Activated CD4-positive, CD25-positive, alpha-beta regulatory T cell treated with anti-CD3 and anti-CD28 coated beads, Interleukin-2, amount 50 U/mL, for 24 hours (primary cell): Measurements from ENCODE around the gene DLK1.

Source experiments
- ATAC-seq, 2 donors: fragments of 150-1000 bp; cut with Tn5 transposase; one replicate each; pipeline ENCODE4 v1.10.0; 2021; ENCODE audit warnings: mild to moderate bottlenecking in 1 of 2, moderate library complexity in 1 of 2

DLK1 gene

DNA sequence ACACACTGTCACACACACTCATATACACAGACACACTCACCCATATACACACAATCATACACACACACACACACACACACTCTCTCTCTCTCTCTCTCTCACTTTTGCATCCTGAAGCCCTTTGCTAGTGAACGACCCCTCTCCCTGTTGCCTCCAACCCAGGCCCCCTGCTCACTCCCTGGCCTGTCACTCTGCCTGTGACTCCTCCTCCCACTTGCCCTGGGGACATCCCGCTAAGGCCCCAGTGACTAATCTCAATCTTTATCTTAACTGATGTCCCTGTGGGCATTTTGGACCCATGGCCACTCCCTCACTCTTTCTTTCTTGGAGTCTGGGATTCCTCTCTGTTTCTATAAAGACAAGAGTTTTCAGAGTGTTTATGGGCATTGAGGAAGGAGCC is 10.9 kb upstream of the DLK1 start:
- no peak for ATAC-seq

DNA sequence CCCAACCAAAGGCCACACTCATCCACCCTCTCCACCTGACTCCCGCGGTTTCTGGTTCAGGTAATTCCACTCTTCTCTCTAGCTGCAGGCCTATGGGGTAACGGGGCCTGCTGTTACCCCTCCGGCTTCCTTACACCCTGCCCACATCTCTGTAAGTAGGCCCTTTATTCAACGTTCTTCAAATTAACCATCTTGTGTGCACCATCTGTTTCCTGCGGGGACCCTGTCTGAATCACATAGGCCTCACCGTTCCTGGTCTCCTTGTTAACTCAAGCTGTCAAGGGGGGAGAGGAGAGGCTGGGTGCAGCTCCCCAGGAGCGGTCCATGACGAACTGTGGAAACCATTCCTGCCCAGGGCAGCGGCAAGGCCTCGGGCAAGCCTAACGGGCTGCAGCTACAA is 9.3 kb upstream of the DLK1 start:
- no peak for ATAC-seq

DNA sequence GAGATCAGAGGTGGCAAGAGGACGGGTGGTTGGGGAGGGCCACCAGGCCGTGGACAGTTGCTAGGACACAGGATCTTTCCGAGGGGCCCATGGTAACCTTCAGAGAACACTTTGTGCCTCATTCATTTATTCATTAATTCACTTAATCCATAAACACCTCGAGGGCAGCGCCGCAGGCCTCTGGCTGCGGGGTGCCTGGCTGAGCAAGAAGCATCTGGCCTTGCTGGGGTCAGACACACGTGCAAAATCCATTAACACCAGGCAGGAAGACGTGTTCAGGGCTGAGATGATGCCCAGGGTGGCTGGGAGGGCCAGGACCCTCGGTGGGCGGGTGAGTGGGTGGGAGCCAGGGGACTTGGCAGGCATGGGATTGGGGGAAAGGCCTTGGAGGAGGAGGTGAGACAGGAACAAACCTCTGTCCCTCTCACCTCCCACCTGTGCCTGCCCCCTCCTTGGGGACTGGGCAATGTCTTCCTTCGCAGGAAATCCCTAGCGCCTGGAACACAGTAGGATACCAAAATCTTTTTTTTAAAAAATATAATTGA is 6.6 kb upstream of the DLK1 start:
- no peak for ATAC-seq

DNA sequence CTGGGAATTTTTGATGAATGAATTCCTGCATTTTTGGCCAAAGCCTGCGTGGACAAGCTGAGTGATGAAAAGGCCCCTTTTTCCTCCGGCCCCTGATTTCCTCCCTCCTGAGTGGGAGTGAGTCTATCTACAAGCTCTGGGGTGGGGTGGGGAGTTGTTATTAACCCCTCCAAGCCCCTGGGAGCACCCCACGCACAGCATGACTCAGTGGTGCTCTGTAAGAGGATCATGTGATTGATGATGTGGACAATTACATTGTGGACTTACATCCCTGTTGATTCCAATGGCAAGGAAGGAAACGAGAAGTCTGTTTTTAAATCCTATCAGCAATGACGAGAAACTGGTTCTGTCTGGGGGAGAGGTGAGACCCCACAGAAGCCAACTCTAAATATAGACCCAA is 5.1 kb upstream of the DLK1 start:
- no peak for ATAC-seq

DNA sequence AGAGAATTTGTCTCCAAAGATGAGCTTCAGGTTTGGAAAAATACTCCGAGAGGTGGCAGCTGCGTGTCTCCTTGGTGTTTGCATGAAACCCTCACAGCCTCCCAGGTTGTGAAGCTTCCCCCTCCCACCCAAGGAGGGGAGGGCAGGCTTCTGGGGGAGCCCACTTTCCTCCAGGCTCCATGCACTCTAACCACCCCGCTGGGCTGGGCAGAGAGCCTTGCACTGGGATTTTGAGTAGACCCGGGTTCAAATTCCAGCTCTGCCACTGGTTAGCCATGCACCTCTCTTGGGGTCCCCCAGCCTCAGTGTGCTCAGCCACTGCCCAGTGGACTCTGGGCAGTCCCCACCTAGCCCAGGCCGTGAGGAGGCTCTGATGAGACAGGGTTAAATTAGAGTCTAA is 4.3 kb upstream of the DLK1 start:
- no peak for ATAC-seq

DNA sequence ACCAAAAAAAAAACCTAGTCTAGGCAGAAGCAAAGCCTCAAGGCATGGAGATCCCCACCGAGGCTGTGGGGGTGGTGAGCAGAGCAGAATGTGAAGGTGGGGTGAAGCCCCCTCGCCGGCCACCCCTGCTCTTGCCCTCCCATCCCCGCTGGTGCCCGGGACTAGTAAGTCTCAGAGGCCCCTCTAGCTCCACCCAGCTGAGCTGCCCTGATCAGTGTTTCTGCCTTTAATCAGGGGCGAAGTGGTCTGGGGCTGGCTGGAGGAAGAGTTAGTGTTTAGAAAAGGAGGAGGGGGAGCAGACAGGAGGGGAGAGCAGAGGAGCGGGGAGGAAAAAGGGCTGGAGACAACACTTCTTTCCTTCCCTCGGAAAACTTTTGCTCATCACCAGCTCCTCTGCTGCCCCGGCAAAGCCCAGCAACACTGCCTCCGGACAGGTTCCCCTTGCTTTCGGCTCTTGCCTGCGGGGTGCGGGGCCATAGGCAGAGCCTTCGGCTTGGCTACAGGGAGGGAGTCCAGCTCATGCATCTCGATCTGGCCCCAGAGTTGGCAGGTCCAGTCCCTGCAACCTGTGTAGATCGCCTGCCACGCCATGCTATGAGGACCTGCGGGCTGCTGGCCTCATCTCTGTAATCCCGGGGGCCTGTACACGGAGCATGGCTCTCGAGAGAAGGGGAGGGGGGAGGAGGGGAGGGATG is 3.4 kb upstream of the DLK1 start:
- ATAC-seq, result no peak

DNA sequence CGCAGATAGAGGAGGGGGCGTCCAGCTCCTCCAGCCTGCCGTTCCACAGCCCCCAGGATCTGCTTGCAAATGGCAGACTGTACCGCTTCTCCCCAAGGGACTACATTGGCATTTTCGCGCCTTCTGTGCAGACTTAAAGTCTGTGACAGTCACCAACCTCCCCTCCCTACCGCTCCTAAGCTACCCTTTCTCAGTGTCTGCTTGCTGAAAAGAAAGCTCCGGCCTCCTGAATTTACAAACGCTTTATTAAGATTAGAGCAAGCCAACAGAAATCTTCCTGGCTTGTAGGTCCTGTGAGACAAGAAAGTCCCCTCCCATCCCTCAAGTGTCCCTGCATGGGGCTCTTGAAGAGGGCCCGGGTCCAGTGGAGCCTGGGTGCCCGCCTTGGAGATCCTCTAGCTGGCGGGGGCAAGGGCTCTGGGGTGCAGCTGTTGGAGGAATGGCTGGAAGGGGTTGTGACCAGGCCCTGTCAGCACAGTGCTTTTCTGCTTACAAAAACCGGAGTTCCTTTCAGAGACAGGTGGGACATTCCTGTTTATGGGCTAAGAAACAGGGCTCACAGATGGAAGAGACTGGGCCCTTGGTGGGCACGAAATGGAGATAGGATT is 2.8 kb upstream of the DLK1 start:
- ATAC-seq, result no peak

DNA sequence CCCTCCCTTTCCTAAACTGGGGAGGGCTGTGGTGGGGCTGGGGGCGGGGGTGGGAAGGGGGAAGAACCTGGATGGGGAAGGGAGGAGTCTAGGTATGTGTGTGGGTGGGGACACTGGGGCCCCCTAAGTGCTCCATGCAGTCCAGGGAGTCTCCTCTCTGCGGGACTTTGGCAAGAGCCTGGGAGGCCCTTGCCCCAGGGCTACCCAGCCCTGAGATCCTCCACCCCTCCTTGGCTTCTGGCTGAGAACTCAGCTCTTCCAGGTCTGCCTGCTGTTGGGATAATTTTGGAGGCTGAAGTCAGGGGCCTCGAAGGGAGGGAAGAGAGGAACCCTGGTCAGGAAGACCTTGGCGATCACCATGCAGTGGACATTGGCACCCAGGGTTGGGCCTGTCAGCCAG is 2.2 kb upstream of the DLK1 start:
- no peak for ATAC-seq

DNA sequence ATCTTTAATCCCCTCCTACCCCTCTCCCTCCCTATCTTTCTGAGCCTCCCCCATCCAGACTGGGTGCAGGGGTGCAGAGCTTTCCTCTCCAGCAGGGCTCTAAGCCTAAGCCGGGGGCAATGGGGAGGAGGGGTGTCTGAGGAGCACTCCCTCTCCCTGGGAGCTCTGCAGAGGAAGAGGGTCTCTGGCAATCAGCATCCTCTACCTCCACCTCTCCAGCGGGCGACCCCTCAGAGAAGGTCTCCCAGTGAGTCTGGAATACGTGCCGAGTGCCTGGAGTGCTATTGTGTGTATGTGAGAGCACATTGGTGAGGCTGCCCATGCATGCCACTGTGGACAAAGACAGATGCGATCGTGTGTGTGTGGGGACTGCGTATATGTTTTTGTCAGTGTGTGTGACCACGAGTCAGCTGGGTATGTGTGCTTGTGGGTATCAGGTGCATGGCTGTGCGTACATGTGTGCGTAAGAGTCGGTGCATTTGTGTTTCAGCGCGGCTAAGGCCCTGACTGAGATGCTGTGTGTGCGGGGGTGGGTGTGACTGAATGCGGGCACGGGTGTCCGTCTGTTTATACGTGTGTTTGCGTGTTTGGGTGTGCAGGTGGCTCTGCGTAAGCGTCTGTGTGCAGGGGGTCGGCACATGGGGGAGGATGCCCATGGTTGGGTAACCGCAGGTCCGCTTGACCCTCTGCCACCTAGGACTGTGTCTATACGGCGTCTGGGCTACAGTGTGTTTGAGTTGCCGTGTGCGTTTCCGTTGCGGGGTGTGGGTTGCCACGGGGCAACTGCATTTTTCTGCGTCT is 905 bp upstream of the DLK1 start:
- ATAC-seq, result no peak

DNA sequence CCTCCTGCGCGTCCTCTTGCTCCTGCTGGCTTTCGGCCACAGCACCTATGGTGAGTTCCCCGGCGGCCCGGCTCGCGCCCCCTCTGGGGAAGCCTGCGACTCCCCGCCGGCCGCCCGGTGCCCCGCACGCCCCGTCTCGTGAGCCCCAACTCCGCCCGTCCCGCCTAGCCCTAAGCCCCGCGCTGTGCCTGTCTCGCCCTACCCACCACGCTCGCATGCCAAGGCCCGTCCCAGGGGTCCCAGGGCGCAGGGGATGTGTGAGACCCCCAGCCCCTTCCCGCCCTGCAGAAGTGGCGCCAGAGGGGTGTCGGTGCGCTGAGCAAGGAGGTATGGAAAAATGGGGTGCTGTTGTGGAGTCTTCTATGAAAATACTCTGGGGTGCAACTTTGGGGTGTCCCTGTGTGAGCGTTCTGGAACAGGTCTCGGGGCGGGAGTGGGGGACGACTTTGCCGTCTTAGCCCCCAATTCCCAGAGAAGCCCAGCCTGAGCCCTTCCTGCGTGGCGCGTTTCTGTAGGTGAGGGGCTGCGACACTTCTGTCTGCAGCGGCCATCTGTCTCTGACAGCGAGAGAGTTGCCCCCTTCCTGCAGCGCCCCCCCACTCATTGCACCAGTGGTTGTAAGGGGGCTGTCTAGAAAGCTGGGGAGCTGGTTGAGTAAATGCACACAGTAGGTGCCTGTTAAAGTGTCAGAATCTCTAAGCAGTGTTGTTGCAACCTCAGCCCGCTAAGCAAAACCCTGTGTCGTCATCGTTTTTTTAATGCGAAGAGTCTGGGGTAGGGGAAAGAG is 587 bp downstream of the DLK1 start:
- no peak for ATAC-seq

DNA sequence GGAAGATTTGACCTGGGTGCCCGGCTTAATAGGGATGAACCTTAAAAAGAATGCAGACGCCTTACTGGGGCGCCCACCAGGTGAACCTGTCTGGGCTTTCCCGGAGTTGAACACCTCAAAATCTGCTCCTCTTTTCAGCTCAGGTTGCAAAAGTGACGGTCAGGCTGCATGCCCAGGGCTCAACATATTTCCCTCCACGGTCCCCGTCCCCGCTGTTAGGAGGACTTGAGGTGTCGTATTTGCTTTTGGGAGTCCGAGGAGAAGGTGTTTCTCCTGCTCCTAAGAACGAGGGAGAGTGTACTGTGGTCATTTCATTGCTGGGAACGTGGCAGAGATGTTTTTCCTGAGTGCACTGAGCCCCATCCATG is 1.2 kb downstream of the DLK1 start:
- no peak for ATAC-seq

DNA sequence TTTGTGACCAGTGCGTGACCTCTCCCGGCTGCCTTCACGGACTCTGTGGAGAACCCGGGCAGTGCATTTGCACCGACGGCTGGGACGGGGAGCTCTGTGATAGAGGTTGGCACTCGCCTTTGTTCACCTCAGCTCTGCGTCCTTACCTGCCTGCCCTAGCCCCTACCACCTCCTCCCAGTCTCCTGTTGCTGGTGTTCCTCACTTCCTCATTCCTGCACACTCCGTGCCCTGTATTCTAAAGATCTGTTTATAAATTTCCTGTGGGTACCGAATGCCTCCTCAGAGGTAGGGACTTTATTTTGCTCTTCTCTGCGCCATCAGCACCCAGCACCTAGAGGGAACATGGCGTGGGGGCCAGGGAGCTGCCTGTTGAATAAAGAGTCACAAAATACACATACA is 2.3 kb downstream of the DLK1 start:
- ATAC-seq, result no peak

DNA sequence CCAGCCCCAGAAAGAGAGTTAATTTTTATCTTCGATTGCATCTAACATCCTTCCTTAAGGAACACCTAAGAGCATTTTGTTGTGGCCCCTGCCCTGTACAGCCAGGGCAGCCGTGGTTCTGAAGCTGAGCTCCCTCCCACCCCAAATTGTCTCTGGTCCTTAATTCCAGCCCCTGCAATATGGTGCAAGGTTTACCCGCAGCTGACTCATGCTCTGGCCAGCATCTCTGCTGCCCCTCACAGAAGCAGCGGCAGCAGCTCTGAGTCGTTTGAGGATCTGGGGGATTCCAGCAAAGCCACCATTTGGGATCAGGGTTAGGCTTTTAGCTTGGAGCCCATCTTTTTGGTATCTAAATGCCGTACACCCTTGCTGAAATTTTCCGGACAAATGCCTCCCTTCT is 3.3 kb downstream of the DLK1 start:
- ATAC-seq, result no peak

DNA sequence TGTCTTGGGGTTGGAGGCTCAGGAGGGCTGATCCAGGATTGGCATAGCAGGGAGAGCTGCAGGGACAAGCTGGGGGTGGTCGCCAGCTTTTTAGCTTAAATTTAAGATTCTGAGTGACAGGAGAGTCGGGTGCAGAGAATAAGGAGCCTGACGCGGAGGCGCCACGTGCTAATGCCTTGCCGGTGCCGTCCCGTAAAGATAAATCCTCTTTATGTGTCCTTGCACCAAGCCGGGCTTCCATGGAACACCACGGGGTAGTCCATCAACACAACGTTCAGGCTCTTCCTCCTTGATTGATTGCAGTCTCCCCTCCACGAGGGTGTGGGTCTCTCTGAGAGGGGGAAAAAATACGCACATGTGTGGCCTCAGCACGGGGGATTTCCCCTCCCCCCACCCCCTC is 3.9 kb downstream of the DLK1 start:
- no peak for ATAC-seq

DNA sequence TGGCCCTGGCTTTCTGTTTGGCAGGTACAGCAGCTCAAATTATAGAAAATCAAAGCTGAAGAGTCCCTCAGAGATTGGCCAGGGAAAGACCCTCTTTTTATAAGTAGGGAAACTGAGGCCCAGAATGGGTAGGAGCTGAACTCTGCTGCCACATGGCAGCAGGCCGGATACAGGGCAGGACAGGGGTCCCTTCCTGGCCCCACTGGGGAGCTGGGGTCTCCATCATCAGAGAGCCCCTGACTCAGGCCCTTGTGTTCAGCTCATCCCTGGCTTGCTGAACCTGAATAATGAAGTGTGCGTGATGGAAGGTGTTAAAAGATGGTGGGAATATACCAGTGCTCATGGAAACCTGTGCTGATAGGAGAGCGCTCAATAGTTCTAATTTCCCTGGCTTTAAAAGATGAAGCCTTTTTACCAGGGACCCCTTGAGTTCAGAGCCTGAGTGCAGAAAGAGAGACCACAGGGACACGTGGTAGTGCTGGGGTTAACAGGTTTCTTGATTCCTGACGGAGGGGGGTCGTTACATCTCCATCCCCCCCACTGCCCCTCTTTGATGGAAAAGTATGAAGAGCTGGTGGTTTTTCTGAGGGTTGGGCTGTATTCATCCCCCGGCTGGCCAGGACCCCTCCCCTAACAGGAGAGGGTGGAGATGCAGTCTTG is 4.4 kb downstream of the DLK1 start:
- ATAC-seq, result no peak

DNA sequence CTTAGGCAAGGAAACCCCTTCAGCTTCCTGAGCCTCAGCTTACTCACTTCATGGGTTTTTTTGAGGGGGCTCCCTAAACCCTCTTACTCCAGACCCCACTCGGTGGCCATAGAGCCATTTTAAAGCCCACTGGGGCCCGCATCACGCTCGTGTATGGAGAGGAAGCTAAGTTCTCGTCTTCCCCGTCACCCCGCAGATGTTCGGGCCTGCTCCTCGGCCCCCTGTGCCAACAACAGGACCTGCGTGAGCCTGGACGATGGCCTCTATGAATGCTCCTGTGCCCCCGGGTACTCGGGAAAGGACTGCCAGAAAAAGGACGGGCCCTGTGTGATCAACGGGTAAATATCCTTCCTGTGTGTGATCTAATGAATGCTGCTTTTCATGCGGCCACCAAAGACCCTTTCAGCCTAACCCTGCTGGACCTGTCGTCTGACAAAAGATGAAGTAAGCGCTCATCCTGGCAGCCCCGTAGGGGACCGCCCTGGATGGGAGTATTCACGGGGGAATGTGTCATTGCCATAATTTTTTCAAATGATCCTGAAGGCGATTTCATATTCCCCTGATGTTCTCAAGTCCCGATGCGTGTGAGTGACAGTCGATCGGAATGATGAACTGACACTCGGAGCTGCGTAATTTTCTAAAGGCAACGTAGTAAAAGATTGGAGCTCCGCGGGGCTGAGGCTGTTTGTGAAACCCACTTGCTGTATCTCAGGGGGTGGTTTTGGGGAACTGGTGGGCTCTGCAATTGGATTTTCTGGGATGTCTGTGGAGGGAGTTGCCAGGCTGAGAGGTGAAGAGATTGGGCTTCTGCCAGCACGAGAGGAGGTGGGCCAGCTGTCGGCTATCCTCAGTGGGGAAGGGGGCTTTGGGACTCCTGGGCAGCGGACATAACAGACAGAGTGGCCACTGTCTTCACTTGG is 5.4 kb downstream of the DLK1 start:
- ATAC-seq, result no peak

DNA sequence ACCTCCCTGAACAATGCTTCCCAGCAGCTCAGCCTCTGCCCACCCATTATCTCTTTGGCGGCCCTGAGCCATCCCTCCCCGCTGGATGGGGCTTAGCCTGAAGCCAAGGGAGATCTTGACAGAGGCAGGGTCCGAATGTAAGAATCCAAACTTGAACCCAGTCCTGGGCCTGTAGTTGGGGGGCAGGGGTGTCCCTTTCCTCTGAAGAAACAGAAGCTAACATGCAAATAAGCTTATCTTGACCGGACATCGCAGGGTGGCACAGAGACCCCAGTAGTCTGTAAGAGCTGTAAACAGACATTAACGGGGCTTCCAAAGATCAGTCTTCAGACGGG is 6.0 kb downstream of the DLK1 start:
- no peak for ATAC-seq

DNA sequence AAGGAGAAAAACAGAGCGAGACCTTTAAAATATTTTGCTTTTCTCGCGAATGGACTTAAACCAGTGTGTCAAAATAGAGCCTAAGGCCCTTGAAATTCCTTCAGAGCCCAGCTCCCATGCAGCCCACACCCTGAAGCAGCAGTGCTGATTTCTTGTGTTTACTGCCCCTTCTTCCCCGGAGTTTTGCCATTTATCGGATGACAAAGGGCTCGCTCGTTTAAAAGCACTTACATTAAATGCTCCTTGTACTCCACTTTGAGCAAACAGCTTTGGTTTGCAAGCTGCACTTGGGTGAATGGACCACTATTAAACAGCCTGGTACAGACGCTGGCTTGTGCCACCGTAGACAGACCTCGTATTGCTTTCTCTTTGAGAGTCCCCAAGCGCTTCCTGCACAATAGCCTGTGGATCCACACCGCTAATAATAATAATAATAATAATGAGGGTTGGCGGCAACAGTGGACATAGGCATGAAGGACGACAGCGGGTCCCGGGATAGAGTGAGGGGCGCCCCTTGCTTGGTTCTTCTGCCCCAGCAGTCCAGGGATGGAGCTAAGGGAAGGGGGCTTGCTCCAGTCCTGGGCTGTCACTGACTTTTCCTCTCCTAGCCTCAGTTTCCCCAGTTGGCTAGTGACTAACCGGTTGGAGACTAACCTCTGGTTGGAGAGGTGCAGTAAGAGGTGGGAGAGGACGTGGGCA is 6.6 kb downstream of the DLK1 start:
- no peak for ATAC-seq

DNA sequence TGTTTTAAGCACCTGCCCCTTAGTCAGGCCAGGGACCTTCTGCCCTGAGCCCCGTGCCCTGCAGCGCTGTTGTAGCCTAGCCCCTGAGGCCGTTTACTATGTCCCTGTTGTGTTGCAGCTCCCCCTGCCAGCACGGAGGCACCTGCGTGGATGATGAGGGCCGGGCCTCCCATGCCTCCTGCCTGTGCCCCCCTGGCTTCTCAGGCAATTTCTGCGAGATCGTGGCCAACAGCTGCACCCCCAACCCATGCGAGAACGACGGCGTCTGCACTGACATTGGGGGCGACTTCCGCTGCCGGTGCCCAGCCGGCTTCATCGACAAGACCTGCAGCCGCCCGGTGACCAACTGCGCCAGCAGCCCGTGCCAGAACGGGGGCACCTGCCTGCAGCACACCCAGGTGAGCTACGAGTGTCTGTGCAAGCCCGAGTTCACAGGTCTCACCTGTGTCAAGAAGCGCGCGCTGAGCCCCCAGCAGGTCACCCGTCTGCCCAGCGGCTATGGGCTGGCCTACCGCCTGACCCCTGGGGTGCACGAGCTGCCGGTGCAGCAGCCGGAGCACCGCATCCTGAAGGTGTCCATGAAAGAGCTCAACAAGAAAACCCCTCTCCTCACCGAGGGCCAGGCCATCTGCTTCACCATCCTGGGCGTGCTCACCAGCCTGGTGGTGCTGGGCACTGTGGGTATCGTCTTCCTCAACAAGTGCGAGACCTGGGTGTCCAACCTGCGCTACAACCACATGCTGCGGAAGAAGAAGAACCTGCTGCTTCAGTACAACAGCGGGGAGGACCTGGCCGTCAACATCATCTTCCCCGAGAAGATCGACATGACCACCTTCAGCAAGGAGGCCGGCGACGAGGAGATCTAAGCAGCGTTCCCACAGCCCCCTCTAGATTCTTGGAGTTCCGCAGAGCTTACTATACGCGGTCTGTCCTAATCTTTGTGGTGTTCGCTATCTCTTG is 7.6 kb downstream of the DLK1 start:
- ATAC-seq, result no peak

DNA sequence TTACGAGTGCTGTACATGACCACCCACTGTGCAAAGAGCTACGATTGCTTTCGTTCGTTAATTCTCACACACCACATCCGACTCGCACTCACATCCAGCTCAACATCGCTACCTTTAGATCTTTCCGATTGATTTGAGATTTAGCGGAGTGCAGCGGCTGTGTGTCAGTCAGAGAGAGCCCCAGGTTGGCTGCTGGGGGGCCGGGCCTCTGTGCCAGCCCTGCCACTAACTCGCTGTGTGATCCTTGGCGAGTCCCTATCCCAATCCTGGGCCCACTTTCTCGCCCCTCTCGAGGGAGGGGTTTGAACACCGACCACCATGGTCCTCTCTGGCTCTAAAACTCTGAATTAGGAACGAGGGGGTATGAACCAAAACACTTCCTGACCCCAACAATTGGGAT is 8.6 kb downstream of the DLK1 start:
- ATAC-seq, result no peak
